B cell (primary cell): ENCODE data around the gene ITGB1. TPM values are rescaled to one million over a fixed set of nuclear protein-coding genes. Genes with fewer than 3 reads are reported as not detected.

Experiments
- ATAC-seq: fragments of 200-7000 bp; cut with Tn5 transposase; one replicate; pipeline ENCODE4 v1.10.0; 2021; ENCODE audit warnings: low read depth, mild to moderate bottlenecking, moderate number of reproducible peaks, moderate library complexity
- CTCF ChIA-PET: fragments of 350-600 bp; sonication (Branson Sonifier 250); formaldehyde crosslinking; loops from one replicate; lab custom pipeline; 2021; ENCODE audit warnings: antibody characterized with exemption, inconsistent platforms; lab: Charles Lee
- POLR2A ChIA-PET: fragments of 350-600 bp; sonication (Branson Sonifier 250); formaldehyde crosslinking; loops from one replicate; lab custom pipeline; 2021; ENCODE audit warnings: antibody characterized with exemption; lab: Charles Lee
- DNase-seq: peaks from one replicate; pipeline ENCODE4 v3.0.0; 2013
- H2AFZ ChIP-seq: 2 replicates; pipeline ENCODE4 v1.6.1; 2012; ENCODE audit warnings: mild to moderate bottlenecking, low read depth, low read length; ENCODE audit not compliant: insufficient read depth, poor library complexity, severe bottlenecking
- H3K27ac ChIP-seq, 2 donors: 1 replicate in 1 of 2; 2 replicates in 1 of 2; pipeline ENCODE4 v1.5.1; 2012 to 2013; ENCODE audit warnings: low read length in 2 of 2, mild to moderate bottlenecking in 2 of 2, moderate library complexity in 1 of 2
- H3K27me3 ChIP-seq, 4 experiments: fragments of 200-600 bp in 1 of 4; sonication (generic) in 1 of 4; replicated peaks in 1 of 4; 1 replicate in 2 of 4; 2 replicates in 2 of 4; pipeline versions ENCODE4 v1.6.1 to v1.7.0; 2013 to 2016; ENCODE audit warnings: low read length in 3 of 4, mild to moderate bottlenecking in 2 of 4, mixed read lengths in 1 of 4, moderate library complexity in 1 of 4; ENCODE audit not compliant: insufficient read depth in 4 of 4, control insufficient read depth in 3 of 4; ENCODE audit errors: control extremely low read depth in 1 of 4
- H3K36me3 ChIP-seq, 2 experiments: replicated peaks in 1 of 2; 1 replicate in 1 of 2; 2 replicates in 1 of 2; pipeline versions ENCODE4 v1.6.1 to v1.7.1; 2013; ENCODE audit warnings: low read length in 1 of 2; ENCODE audit not compliant: insufficient read depth in 2 of 2, control insufficient read depth in 1 of 2; ENCODE audit errors: control extremely low read depth in 1 of 2, extremely low read depth in 1 of 2
- H3K4me1 ChIP-seq, 2 donors: fragments of 200-600 bp in 1 of 2; sonication (generic) in 1 of 2; 1 replicate in 1 of 2; 2 replicates in 1 of 2; pipeline versions ENCODE4 v1.5.1 to v1.6.1; 2013 to 2017; ENCODE audit warnings: low read length in 2 of 2; ENCODE audit not compliant: control insufficient read depth in 2 of 2, insufficient read depth in 2 of 2
- H3K4me2 ChIP-seq: replicated peaks from 2 replicates; pipeline ENCODE3; 2012; ENCODE audit warnings: mild to moderate bottlenecking, low read depth, low read length; ENCODE audit not compliant: poor library complexity, severe bottlenecking
- H3K4me3 ChIP-seq, 5 experiments: fragments of 200-600 bp in 1 of 5; sonication (generic) in 1 of 5; 1 replicate in 3 of 5; 2 replicates in 2 of 5; pipeline versions ENCODE4 v1.5.1 to v1.7.0; 2011 to 2016; ENCODE audit warnings: low read length in 4 of 5, mild to moderate bottlenecking in 4 of 5, low read depth in 2 of 5, control low read depth in 1 of 5, moderate library complexity in 1 of 5; ENCODE audit not compliant: insufficient read depth in 1 of 5; ENCODE audit errors: control extremely low read depth in 1 of 5, extremely low read depth in 1 of 5
- H3K79me2 ChIP-seq: fragments of 200-600 bp; sonication (generic); one replicate; pipeline ENCODE4 v1.6.0; 2016; ENCODE audit warnings: low read length; ENCODE audit not compliant: control insufficient read depth, insufficient read depth
- H3K9ac ChIP-seq: fragments of 200-600 bp; sonication (generic); 2 replicates; pipeline ENCODE4 v1.6.1; 2017; ENCODE audit warnings: mild to moderate bottlenecking, low read length, moderate library complexity
- H3K9me3 ChIP-seq, 3 donors: one replicate each; pipeline versions ENCODE4 v1.6.1 to v1.7.1; 2013; ENCODE audit warnings: low read length in 2 of 3; ENCODE audit not compliant: control insufficient read depth in 2 of 3, insufficient read depth in 1 of 3; ENCODE audit errors: control extremely low read depth in 1 of 3
- H4K20me1 ChIP-seq: 2 replicates; pipeline ENCODE4 v1.6.0; 2012; ENCODE audit warnings: mild to moderate bottlenecking, low read length; ENCODE audit not compliant: insufficient read depth, control insufficient read depth, poor library complexity, severe bottlenecking
- H3K27ac Mint-ChIP-seq: one replicate; pipeline ENCODE4 v1.8.0; 2021; ENCODE audit warnings: mixed read lengths
- H3K27me3 Mint-ChIP-seq: one replicate; pipeline ENCODE4 v1.8.0; 2021; ENCODE audit warnings: mixed read lengths
- H3K4me1 Mint-ChIP-seq: one replicate; pipeline ENCODE4 v1.8.0; 2021; ENCODE audit warnings: mixed read lengths
- H3K4me3 Mint-ChIP-seq: one replicate; pipeline ENCODE4 v1.8.0; 2021; ENCODE audit warnings: mixed read lengths
- H3K9me3 Mint-ChIP-seq: one replicate; pipeline ENCODE4 v1.8.0; 2022; ENCODE audit warnings: mixed read lengths; ENCODE audit not compliant: insufficient read depth
- CTCF ChIP-seq: fragments of 200-600 bp; IDR thresholded peaks from one replicate; pipeline ENCODE4 v1.8.0; 2022; ENCODE audit warnings: antibody characterized with exemption, mild to moderate bottlenecking
- EZH2 ChIP-seq: IDR thresholded peaks from 2 replicates; pipeline ENCODE4 v1.6.1; 2012; ENCODE audit warnings: borderline replicate concordance, low read depth, mild to moderate bottlenecking, moderate library complexity, low read length; ENCODE audit not compliant: insufficient read depth, poor library complexity, severe bottlenecking
- whole genome bisulfite sequencing: methylation state at CpG from one replicate; pipeline ENCODE4 v1.1.5; 2013; ENCODE audit warnings: missing lambda C conversion rate; ENCODE audit not compliant: insufficient coverage; 5-methylcytosine and 5-hydroxymethylcytosine counted together
- intact Hi-C: fragments of 100-400 bp; cut with micrococcal nuclease; formaldehyde crosslinking; loops from one replicate; pipeline ENCODE4 v1.10.0; 2022
- polyA plus RNA-seq: library from polyadenylated mRNA; depleted of rRNA; stranded (reverse); fragments of >200 nt; gene quantifications from 2 replicates; pipeline ENCODE4 v1.2.3, GENCODE V29; 2012
- total RNA-seq, 2 donors: library from RNA; stranded (reverse); fragments of 120-200 nt in 1 of 2; gene quantifications; 1 replicate in 1 of 2; 2 replicates in 1 of 2; pipeline versions ENCODE4 v1.2.3 to v1.2.4, GENCODE V29; 2013 to 2022

ITGB1 gene
- total and polyA plus RNA-seq, 2 donors (not counting 1 experiment from before 2014, with no cell fraction given): 30.8 to 128 TPM

GRCh38 chr10:32957341-32958084 is 517 bp downstream of the ITGB1 start:
- peak overlapping the region; percentile 39 to 95 (median 86) for H3K4me3 ChIP-seq
- CTCF ChIA-PET: interaction anchor here (1.2 kb wide), 1 partner anchor 512 kb away, joined by 3 read pairs; the partner anchor contains the start of gene CCDC7
- H4K20me1 ChIP-seq: peaks cover 12% of the 10 kb centered on the region
- H3K4me1 ChIP-seq: peaks cover 27 to 38% of the 10 kb centered on the region in 2 donors
- no peaks in the 10 kb centered on the region for H3K27me3 ChIP-seq
- TF ChIP-seq EZH2 (no peak), CTCF (no peak)
- ATAC-seq: peak; percentile 31
- H3K9ac ChIP-seq: peak overlapping the region; percentile 91
- Mint-ChIP-seq H3K27ac (peak overlapping the region; percentile 86), H3K4me3 (peak overlapping the region; percentile 87), H3K27me3 (no peaks in the 10 kb centered on the region), H3K9me3 (no peaks in the 10 kb centered on the region), H3K4me1 (peaks cover 67% of the 10 kb centered on the region)
- DNase-seq: peak; percentile 59
- under 1% methylated on average over 75 of the region's 87 CpGs for WGBS
- H3K27ac ChIP-seq: peak overlapping the region in 1 of 2 donors; percentile 73
- intact Hi-C loops: loop anchor here (1.0 to 10.0 kb wide), 6 partner anchors 15 to 580 kb away; no protein-coding TSS in a partner anchor
- H3K4me2 ChIP-seq: peak overlapping the region; percentile 93
- no peaks in the 10 kb centered on the region for H3K9me3 ChIP-seq
- POLR2A ChIA-PET: no interaction called here
- H3K79me2 ChIP-seq: peaks cover 42% of the 10 kb centered on the region
- H2AFZ ChIP-seq: peak overlapping the region; percentile 92
- H3K36me3 ChIP-seq: no peaks in the 10 kb centered on the region
